ENCODE data around the gene MRTFA.
"Not testable (repeated sequence)": the region's sequence is repeated elsewhere in the genome, so short reads cannot be mapped to it uniquely, and the experiment has no call there.

GRCh38 chr22:40508046-40508445, 128.5 kb downstream of the MRTFA start:
- TF ChIP-seq CTCF, EP300 (IDR thresholded peaks at IDR 0.05): not testable (repeated sequence)
